Neural progenitor cell (in vitro differentiated cells): ENCODE measurements around the gene PHACTR4. TPM values are rescaled to one million over a fixed set of nuclear protein-coding genes. Genes with fewer than 3 reads are reported as not detected.
A peak's percentile ranks its signal among the peaks of the same experiment; 100 is the strongest.
"Not testable (repeated sequence)": the region's sequence is repeated elsewhere in the genome, so short reads cannot be mapped to it uniquely, and the experiment has no call there.

Source experiments
- DNase-seq: peaks from one replicate; pipeline ENCODE4 v3.0.0-alpha.2; 2016; ENCODE audit warnings: low spot score
- H2AFZ ChIP-seq: fragments of 200-600 bp; sonication (generic); replicated peaks from 2 replicates; pipeline ENCODE4 v1.6.1; 2016; ENCODE audit warnings: antibody characterized with exemption
- H3F3A ChIP-seq: fragments of 200-600 bp; sonication (generic); 2 replicates; pipeline ENCODE4 v1.6.1; 2016; ENCODE audit warnings: antibody characterized with exemption, low read depth
- H3K27ac ChIP-seq: fragments of 200-600 bp; sonication (generic); 2 replicates; pipeline ENCODE4 v1.5.1; 2016; ENCODE audit warnings: mild to moderate bottlenecking
- H3K27me3 ChIP-seq: fragments of 200-600 bp; sonication (generic); 2 replicates; pipeline ENCODE4 v1.6.1; 2016; ENCODE audit warnings: mild to moderate bottlenecking, moderate library complexity
- H3K36me3 ChIP-seq: fragments of 200-600 bp; sonication (generic); 2 replicates; pipeline ENCODE4 v1.5.1; 2016
- H3K4me1 ChIP-seq: fragments of 200-600 bp; sonication (generic); 2 replicates; pipeline ENCODE4 v1.6.1; 2016; ENCODE audit warnings: mixed run types
- H3K4me2 ChIP-seq: fragments of 200-600 bp; sonication (generic); 2 replicates; pipeline ENCODE4 v1.6.1; 2016
- H3K4me3 ChIP-seq: fragments of 200-600 bp; sonication (generic); 2 replicates; pipeline ENCODE4 v1.5.1; 2016
- H3K79me2 ChIP-seq: fragments of 200-600 bp; sonication (generic); 2 replicates; pipeline ENCODE4 v1.6.1; 2016; ENCODE audit warnings: low read depth
- H3K9ac ChIP-seq: fragments of 200-600 bp; sonication (generic); 2 replicates; pipeline ENCODE4 v1.6.1; 2016
- H3K9me3 ChIP-seq: fragments of 200-600 bp; sonication (generic); 2 replicates; pipeline ENCODE4 v1.5.1; 2016; ENCODE audit warnings: low read depth
- H4K20me1 ChIP-seq: fragments of 200-600 bp; sonication (generic); 2 replicates; pipeline ENCODE4 v1.6.1; 2016; ENCODE audit warnings: low read depth
- H3K27ac Mint-ChIP-seq: 3 replicates; pipeline ENCODE4 v1.8.0; 2021; ENCODE audit warnings: mixed read lengths
- H3K27me3 Mint-ChIP-seq: 2 replicates; pipeline ENCODE4 v1.8.0; 2022; ENCODE audit warnings: low read depth, mild to moderate bottlenecking, inconsistent platforms, moderate library complexity, mixed read lengths; ENCODE audit not compliant: insufficient read depth
- H3K36me3 Mint-ChIP-seq: 3 replicates; pipeline ENCODE4 v1.8.0; 2021; ENCODE audit warnings: mixed read lengths
- H3K4me1 Mint-ChIP-seq: 3 replicates; pipeline ENCODE4 v1.8.0; 2021; ENCODE audit warnings: mixed read lengths
- H3K4me3 Mint-ChIP-seq: 3 replicates; pipeline ENCODE4 v1.8.0; 2021; ENCODE audit warnings: mild to moderate bottlenecking, moderate library complexity, mixed read lengths
- H3K9me3 Mint-ChIP-seq: 3 replicates; pipeline ENCODE4 v1.8.0; 2020; ENCODE audit warnings: mixed read lengths
- CTCF ChIP-seq: fragments of 200-600 bp; sonication (generic); IDR thresholded peaks from 2 replicates; pipeline ENCODE4 v1.5.1; 2017; ENCODE audit warnings: antibody characterized with exemption, mild to moderate bottlenecking
- EZH2 ChIP-seq: fragments of 200-600 bp; sonication (generic); IDR thresholded peaks from 2 replicates; pipeline ENCODE4 v1.6.1; 2017; ENCODE audit warnings: antibody characterized with exemption, mild to moderate bottlenecking, moderate library complexity
- EZH2phosphoT487 ChIP-seq: fragments of 200-600 bp; sonication (generic); IDR thresholded peaks from 2 replicates; pipeline ENCODE4 v1.6.1; 2017; ENCODE audit warnings: antibody characterized with exemption
- total RNA-seq: library from RNA; depleted of rRNA; stranded (reverse); fragments of >200 nt; gene quantifications from 2 replicates; pipeline ENCODE4 v1.2.3, GENCODE V29; 2015; ENCODE audit warnings: low replicate concordance

The PHACTR4 gene
- total RNA-seq, 1 donor from 2014 or later = 34.0 TPM

GRCh38 chr1:28510273-28510969 is 140.9 kb downstream of the PHACTR4 start:
- Histone ChIP-seq H4K20me1 (peaks cover 66% of the 10 kb centered on the region), H3K4me2 (peak overlapping the region; percentile 85), H3K9ac (no peak overlapping the region), H3K9me3 (no peaks in the 10 kb centered on the region), H3K79me2 (peaks cover 55% of the 10 kb centered on the region), H3K4me1 (peaks cover 26% of the 10 kb centered on the region), H3F3A (peaks cover 88% of the 10 kb centered on the region), H3K27ac (peak overlapping the region; percentile 91), H3K36me3 (peaks cover 34% of the 10 kb centered on the region), H3K4me3 (no peak overlapping the region), H2AFZ (no peak overlapping the region), H3K27me3 (no peaks in the 10 kb centered on the region)
- no peak for TF ChIP-seq EZH2
- TF ChIP-seq CTCF = no peak
- no peak for TF ChIP-seq EZH2phosphoT487
- Mint-ChIP-seq H3K27ac (peak overlapping the region; percentile 84), H3K9me3 (no peaks in the 10 kb centered on the region), H3K36me3 (peaks cover 42% of the 10 kb centered on the region), H3K4me3 (peak overlapping the region; percentile 15), H3K27me3 (peaks cover 2% of the 10 kb centered on the region), H3K4me1 (peaks cover 46% of the 10 kb centered on the region)
- DNase-seq = no peak

DNA sequence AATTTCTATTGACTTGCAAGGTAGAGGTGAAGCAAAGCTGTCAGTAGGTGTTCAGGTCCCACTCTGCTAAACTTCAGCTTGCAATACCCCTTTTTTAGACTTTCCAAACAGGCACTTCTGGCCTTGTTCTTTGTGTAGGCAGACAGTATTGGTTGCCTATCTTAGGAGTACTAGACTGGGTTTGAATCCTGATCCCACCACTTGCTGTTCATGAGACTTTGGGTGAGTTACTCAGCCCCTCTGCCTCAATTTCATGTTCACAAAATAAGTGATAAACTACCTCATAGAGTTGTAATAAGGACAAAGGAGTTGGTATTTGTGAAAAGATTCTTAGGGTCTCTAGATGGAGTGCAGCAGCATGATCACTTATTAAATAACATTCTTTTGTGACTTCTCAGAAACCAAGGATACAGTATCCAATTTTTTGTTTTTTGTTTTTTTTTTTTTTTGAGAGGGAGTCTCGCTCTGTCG is 141.5 kb downstream of the PHACTR4 start:
- Mint-ChIP-seq H3K36me3 (peaks cover 39% of the 10 kb centered on the region), H3K27ac (no peak overlapping the region), H3K4me3 (peak overlapping the region; percentile 15), H3K27me3 (peaks cover 2% of the 10 kb centered on the region), H3K9me3 (no peaks in the 10 kb centered on the region), H3K4me1 (peaks cover 41% of the 10 kb centered on the region)
- Histone ChIP-seq H3K9me3 (no peaks in the 10 kb centered on the region), H2AFZ (no peak overlapping the region), H3F3A (peaks cover 94% of the 10 kb centered on the region), H3K4me1 (peaks cover 26% of the 10 kb centered on the region), H4K20me1 (peaks cover 72% of the 10 kb centered on the region), H3K27ac (peak overlapping the region; percentile 91), H3K27me3 (no peaks in the 10 kb centered on the region), H3K36me3 (peaks cover 34% of the 10 kb centered on the region), H3K4me2 (peak overlapping the region; percentile 85), H3K79me2 (peaks cover 52% of the 10 kb centered on the region), H3K4me3 (no peak overlapping the region), H3K9ac (no peak overlapping the region)
- DNase-seq = no peak
- TF ChIP-seq EZH2 = no peak
- TF ChIP-seq CTCF = no peak
- TF ChIP-seq EZH2phosphoT487 = no peak

- peak overlapping the region; percentile 35 for H3K27ac Mint-ChIP-seq
- Histone ChIP-seq H3K9me3 (no peaks in the 10 kb centered on the region), H2AFZ (no peak overlapping the region), H3K4me2 (no peak overlapping the region), H3K4me3 (no peak overlapping the region), H3K27me3 (no peaks in the 10 kb centered on the region), H3K79me2 (peaks cover 40% of the 10 kb centered on the region), H4K20me1 (peaks cover 64% of the 10 kb centered on the region), H3K4me1 (peaks cover 26% of the 10 kb centered on the region), H3F3A (peaks cover 97% of the 10 kb centered on the region), H3K27ac (peak overlapping the region; percentile 9), H3K9ac (no peak overlapping the region), H3K36me3 (peaks cover 34% of the 10 kb centered on the region)
- peak overlapping the region; percentile 44 for H3K4me3 Mint-ChIP-seq
- no peak for DNase-seq
- TF ChIP-seq CTCF (no peak), EZH2 (no peak), EZH2phosphoT487 (no peak)
- peaks cover 2% of the 10 kb centered on the region for H3K27me3 Mint-ChIP-seq
- H3K9me3 Mint-ChIP-seq = no peaks in the 10 kb centered on the region
- H3K36me3 Mint-ChIP-seq = peaks cover 37% of the 10 kb centered on the region
- H3K4me1 Mint-ChIP-seq = peaks cover 36% of the 10 kb centered on the region
Observed at GRCh38 chr1:28512058-28512611, 142.6 kb downstream of the PHACTR4 start.

DNA sequence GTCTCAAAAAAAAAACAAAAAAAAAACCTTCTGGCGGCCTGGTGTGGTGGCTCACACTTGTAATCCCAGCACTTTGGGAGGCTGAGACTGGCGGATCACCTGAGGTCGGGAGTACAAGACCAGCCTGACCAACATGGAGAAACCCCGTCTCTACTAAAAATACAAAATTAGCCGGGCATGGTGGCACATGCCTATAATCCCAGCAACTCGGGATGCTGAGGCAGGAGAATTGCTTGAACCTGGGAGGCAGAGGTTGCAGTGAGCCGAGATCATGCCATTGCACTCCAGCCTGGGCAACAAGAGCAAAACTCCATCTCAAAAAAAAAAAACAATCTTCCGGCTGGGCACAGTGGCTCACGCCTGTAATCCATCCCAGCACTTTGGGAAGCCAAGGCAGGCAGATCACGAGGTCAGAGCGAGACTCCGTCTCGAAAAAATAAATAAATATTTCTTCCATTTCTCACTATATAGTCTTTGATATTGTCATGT is 144.9 kb downstream of the PHACTR4 start:
- not testable (repeated sequence) for H3K9me3 Mint-ChIP-seq, H3K27ac ChIP-seq, H3K27me3 ChIP-seq, DNase-seq, H3K27ac Mint-ChIP-seq, H2AFZ ChIP-seq, H3K9ac ChIP-seq, H3K4me2 ChIP-seq, H3K9me3 ChIP-seq, H3K4me3 Mint-ChIP-seq, H3K27me3 Mint-ChIP-seq, H3K4me3 ChIP-seq
- Histone ChIP-seq H3K4me1 (peaks cover 15% of the 10 kb centered on the region), H3F3A (peaks cover 92% of the 10 kb centered on the region), H3K79me2 (peaks cover 27% of the 10 kb centered on the region), H3K36me3 (peaks cover 17% of the 10 kb centered on the region), H4K20me1 (peaks cover 54% of the 10 kb centered on the region)
- H3K36me3 Mint-ChIP-seq = peaks cover 27% of the 10 kb centered on the region
- peaks cover 33% of the 10 kb centered on the region for H3K4me1 Mint-ChIP-seq
